Measurements from ENCODE around the gene MYZAP.

The MYZAP gene

DNA sequence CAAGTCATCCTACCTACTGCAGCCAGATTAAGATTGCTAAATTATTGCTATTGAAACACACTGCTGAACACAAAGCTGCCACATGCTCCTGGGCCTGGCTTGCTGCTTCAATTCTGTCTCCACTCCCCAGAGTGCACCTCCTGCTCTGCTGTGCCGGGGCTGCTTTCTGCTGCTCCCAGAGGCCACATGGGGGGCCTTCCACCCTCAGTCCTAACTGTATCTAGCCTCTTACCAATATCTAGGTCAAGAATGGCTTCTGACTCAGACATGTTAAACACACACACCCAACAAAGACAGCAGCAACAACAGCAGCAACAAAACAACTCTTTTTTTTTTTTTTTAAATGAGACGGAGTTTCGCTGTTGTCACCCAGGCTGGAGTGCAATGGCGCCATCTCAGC, 33.0 kb downstream of the MYZAP start:
- TF ChIP-seq, protein P1, sequence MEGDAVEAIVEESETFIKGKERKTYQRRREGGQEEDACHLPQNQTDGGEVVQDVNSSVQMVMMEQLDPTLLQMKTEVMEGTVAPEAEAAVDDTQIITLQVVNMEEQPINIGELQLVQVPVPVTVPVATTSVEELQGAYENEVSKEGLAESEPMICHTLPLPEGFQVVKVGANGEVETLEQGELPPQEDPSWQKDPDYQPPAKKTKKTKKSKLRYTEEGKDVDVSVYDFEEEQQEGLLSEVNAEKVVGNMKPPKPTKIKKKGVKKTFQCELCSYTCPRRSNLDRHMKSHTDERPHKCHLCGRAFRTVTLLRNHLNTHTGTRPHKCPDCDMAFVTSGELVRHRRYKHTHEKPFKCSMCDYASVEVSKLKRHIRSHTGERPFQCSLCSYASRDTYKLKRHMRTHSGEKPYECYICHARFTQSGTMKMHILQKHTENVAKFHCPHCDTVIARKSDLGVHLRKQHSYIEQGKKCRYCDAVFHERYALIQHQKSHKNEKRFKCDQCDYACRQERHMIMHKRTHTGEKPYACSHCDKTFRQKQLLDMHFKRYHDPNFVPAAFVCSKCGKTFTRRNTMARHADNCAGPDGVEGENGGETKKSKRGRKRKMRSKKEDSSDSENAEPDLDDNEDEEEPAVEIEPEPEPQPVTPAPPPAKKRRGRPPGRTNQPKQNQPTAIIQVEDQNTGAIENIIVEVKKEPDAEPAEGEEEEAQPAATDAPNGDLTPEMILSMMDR (IDR thresholded peaks at IDR 0.05; ENCODE audit: low read depth, low read length, missing control alignments): no peak
- no peak for DNase-seq (ENCODE audit: extremely low read depth, low read depth)
- H3K4me3 ChIP-seq (replicated peaks; ENCODE audit: low read depth, low read length): no peak overlapping the region

DNA sequence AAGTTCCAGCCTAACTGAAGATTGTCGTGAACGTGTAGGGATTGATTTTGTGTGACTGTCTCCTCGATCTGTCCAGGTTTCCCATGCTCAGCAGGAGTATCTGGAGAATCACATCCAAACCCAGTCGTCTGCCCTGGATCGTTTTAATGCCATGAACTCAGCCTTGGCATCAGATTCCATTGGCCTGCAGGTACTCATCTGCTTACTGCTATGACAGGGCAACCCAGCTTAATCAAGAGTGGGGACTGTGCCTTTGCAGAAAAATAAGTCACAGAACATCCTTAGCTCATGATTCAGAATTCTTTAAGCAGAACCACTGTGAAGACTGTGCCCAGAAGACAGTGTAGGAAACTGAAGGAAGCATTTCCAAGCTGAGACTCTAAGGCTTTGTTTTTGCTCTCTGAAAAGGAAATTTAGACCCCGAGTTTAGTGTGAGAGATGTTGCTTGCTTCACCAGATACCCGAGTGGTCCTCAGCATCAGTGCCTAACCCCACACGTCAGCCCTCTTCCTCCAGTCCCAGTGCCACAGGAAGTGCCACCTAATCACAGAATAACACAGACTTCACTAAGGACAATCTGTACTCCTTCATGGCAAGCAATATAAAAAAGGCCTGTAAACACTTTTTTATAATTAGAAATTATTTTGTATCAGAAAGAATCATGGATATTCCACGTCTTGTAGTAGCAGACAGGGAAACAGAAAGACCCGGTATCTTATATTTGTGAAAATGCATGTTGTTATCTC, 34.2 kb downstream of the MYZAP start:
- DNase-seq (ENCODE audit: extremely low read depth, low read depth): no peak
- TF ChIP-seq, protein P1 (IDR thresholded peaks at IDR 0.05; ENCODE audit: low read depth, low read length, missing control alignments): no peak
- H3K4me3 ChIP-seq (replicated peaks; ENCODE audit: low read depth, low read length): no peak overlapping the region

DNA sequence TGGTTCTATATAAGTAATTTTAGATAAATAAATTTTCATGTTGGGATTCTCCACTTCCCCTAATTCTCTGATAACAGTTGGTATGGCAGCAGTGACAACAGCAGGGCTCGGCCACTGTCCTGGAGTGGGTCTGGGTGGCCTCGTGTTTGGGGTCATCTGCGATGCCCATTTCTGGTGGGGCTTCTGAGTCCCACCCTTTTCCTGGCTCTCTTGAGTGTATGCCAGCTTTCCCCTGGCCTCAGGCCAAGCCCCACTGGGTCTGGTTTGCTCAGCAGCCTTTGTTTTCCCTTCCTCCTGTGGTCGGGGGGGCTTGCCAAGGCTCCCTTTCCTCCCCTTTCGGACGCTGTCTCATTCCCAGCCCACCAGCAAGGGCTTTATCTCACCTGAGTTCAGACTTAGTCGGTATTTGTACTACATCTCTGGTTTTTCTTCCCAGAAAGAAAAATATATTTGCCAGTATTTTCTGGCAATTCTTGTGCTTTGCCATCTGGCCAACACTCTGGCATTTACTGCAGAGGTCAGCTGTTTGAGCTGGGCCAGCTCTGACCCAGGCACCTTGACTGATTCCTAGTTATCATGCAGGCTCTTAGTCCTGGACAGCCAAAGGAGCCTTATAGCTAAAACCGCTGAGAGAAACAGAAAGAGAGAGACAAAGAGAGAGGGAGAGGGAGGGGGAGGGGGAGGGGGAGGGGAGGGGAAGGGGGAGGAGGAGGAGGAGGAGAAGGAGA, 35.2 kb downstream of the MYZAP start:
- no peak overlapping the region for H3K4me3 ChIP-seq (replicated peaks; ENCODE audit: low read depth, low read length)
- DNase-seq (ENCODE audit: extremely low read depth, low read depth): no peak
- TF ChIP-seq, protein P1 (IDR thresholded peaks at IDR 0.05; ENCODE audit: low read depth, low read length, missing control alignments): no peak

DNA sequence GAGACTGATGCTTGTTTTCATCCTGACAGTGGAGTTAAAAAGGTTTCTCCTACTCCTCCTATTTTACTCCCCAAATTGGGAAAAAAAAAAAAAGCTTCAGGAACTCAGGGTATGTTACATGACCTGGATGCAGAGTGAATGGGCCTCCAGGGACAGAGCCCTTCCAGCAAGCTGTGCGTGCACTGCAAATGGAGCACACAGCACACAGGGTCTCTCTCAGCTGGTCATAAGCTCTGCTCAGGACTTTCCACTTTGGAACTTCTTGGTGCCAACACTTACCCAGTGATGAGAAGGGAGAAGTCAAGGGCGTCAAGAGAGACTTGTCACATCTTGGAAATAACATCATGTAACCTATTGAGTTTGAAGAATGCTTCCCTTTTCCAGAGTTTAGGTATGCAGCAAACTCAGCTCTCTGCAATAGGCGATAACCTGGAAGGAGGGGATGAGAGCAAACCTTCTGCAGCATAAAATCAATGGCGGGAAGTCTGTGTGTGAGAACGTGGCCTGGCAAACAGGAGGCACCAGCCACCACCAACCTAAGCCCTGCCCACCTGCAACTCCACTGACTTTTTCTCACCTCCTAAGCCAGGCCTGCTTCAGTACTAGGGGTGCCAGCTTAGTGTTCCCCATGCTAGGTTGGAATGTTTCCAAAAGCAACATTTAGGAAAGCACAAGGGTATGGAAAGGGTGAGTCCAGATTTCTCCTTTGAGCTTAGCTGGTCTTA, 39.8 kb downstream of the MYZAP start:
- DNase-seq (ENCODE audit: extremely low read depth, low read depth): no peak

DNA sequence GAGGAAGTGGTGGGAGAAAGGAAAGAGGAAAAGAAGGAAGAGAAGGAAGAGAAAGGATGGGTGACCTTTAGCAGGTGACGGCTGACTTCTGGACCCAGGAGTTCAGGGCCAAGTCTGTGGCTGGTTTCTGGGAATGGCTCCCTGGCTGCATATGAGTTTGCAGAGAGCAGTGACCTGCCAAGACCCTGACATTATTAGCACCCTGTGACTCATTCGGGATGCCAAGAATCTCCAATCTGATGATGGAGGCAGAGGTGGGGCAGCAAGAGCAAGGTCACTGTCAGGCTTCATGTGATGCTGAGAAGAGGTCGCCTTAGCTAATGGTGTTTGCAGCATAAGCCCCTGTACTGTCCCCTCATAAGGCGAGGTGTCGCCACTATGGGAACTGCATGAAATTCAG, 42.6 kb downstream of the MYZAP start:
- no peak for DNase-seq (ENCODE audit: extremely low read depth, low read depth)
- no peak overlapping the region for H3K4me3 ChIP-seq (replicated peaks; ENCODE audit: low read depth, low read length)
- TF ChIP-seq, protein P1 (IDR thresholded peaks at IDR 0.05; ENCODE audit: low read depth, low read length, missing control alignments): no peak

More for the DNA sequence above, 39.8 kb downstream of the MYZAP start:
- H3K4me3 ChIP-seq (replicated peaks; ENCODE audit: low read depth, low read length): no peak overlapping the region
- TF ChIP-seq, protein P1 (IDR thresholded peaks at IDR 0.05; ENCODE audit: low read depth, low read length, missing control alignments): no peak

DNA sequence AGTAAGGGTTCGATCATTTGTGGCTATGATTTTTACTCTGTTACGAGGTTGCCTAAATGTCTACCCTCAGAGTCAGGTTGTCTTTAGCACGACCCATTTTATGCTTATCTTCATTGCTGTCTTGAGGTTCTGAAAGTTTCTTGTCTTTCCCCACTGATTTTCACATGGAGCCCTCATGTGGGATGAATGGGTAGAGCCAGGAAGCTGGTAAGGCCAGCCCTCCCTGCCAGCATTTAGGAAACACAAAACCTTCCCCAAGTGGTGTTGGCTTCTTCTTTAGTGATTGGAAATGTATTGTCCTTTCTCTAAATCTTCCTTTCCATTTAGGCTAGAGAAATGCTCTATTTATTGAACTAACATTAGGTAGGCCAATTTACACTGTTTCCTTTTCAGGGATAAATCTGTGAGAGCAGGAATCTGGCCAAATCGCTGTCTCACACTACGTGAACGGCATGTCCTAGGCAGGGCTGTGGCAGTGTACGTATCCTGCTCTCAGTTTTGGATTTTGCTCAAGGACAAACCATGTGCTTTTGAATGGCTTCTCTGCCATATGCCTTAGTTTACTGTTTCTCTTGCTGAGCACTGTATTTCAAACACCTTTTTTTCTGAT, 43.7 kb downstream of the MYZAP start:
- TF ChIP-seq, protein P1 (IDR thresholded peaks at IDR 0.05; ENCODE audit: low read depth, low read length, missing control alignments): no peak
- no peak overlapping the region for H3K4me3 ChIP-seq (replicated peaks; ENCODE audit: low read depth, low read length)
- DNase-seq (ENCODE audit: extremely low read depth, low read depth): no peak
